Panc1 (cell line): ENCODE results near the gene RNF214. TPM values are rescaled to one million over a fixed set of nuclear protein-coding genes. Genes with fewer than 3 reads are reported as not detected.

Experiments used
- ATAC-seq: fragments of 200-7000 bp; cut with Tn5 transposase; 2 replicates; pipeline ENCODE4 v1.9.1; 2020; ENCODE audit warnings: mild to moderate bottlenecking, moderate library complexity
- BruUV-seq: library from RNA; stranded (reverse); fragments of 400-500 nt; replicated peaks from 2 replicates; lab custom pipeline; 2021; lab: Mats Ljungman, UMichigan
- CTCF ChIA-PET: fragments of 300-600 bp; sonication (Branson Sonifier 250); formaldehyde crosslinking; loops from one replicate; lab custom pipeline; 2022; ENCODE audit warnings: antibody characterized with exemption; lab: Charles Lee
- POLR2A ChIA-PET: fragments of 300-600 bp; sonication (Branson Sonifier 250); formaldehyde crosslinking; loops from one replicate; lab custom pipeline; 2022; ENCODE audit warnings: antibody characterized with exemption; lab: Charles Lee
- DNase-seq: peaks from one replicate; pipeline ENCODE4 v3.0.0-alpha.2; 2010; ENCODE audit warnings: low read depth, low spot score
- H3K27ac ChIP-seq: 2 replicates; pipeline ENCODE4 v1.5.1; 2011; ENCODE audit warnings: mild to moderate bottlenecking, low read length, inconsistent platforms
- H3K27me3 ChIP-seq: fragments of 200-500 bp; sonication (Bioruptor generic); 2 replicates; pipeline ENCODE4 v1.6.0; 2014; ENCODE audit warnings: low read length, inconsistent platforms; ENCODE audit not compliant: control insufficient read depth, insufficient read depth
- H3K36me3 ChIP-seq: fragments of 200-500 bp; sonication (Bioruptor generic); 2 replicates; pipeline ENCODE4 v1.5.1; 2014; ENCODE audit warnings: inconsistent platforms, mild to moderate bottlenecking, low read length, moderate library complexity; ENCODE audit not compliant: control insufficient read depth, insufficient read depth
- H3K4me1 ChIP-seq: 2 replicates; pipeline ENCODE4 v1.5.1; 2011; ENCODE audit warnings: inconsistent platforms, mild to moderate bottlenecking, low read length, moderate library complexity; ENCODE audit not compliant: control insufficient read depth, insufficient read depth
- H3K4me3 ChIP-seq, 2 experiments: 2 replicates each; pipeline ENCODE4 v1.5.1; 2011 to 2012; ENCODE audit warnings: low read depth in 2 of 2, low read length in 2 of 2, mild to moderate bottlenecking in 2 of 2, inconsistent platforms in 1 of 2, moderate library complexity in 1 of 2
- H3K9me3 ChIP-seq: fragments of 200-500 bp; sonication (Bioruptor generic); 2 replicates; pipeline ENCODE4 v1.5.1; 2014; ENCODE audit warnings: low read depth, mild to moderate bottlenecking, inconsistent platforms, low read length, moderate library complexity; ENCODE audit not compliant: control insufficient read depth, insufficient read depth
- CTCF ChIP-seq: fragments of 450-650 bp; IDR thresholded peaks from 2 replicates; pipeline ENCODE4 v1.5.1; 2017; ENCODE audit warnings: mild to moderate bottlenecking
- POLR2AphosphoS5 ChIP-seq: IDR thresholded peaks from 2 replicates; pipeline ENCODE4 v1.6.1; 2012; ENCODE audit warnings: mild to moderate bottlenecking, low read depth, low read length, moderate library complexity
- REST ChIP-seq, 2 experiments: IDR thresholded peaks; 2 replicates each; pipeline ENCODE4 v1.6.1; 2011 to 2012; ENCODE audit warnings: low read depth in 2 of 2, control low read depth in 1 of 2, low read length in 1 of 2, mild to moderate bottlenecking in 1 of 2, moderate library complexity in 1 of 2; ENCODE audit not compliant: insufficient read depth in 1 of 2
- SIN3A ChIP-seq: IDR thresholded peaks from 2 replicates; pipeline ENCODE4 v1.6.1; 2012; ENCODE audit warnings: low read depth, mild to moderate bottlenecking, low read length, moderate library complexity, borderline replicate concordance; ENCODE audit not compliant: insufficient read depth
- TCF7L2 ChIP-seq: IDR thresholded peaks from 2 replicates; pipeline ENCODE4 v1.6.1; 2011; ENCODE audit warnings: mild to moderate bottlenecking, low read depth, low read length, inconsistent platforms
- in situ Hi-C: cut with HindIII; loops from 2 replicates; pipeline ENCODE4 v1.10.0; 2016; ENCODE audit warnings: low sequenced_read_pairs, low pct_unique_long_range_greater_than_20kb
- intact Hi-C: fragments of 100-400 bp; cut with micrococcal nuclease; formaldehyde crosslinking; loops from one replicate; pipeline ENCODE4 v1.10.0; 2022; ENCODE audit not compliant: unreplicated experiment
- total RNA-seq: library from RNA; stranded (reverse); gene quantifications from one replicate; pipeline ENCODE4 v1.2.1, GENCODE V29; 2021; ENCODE audit not compliant: unreplicated experiment

The RNF214 gene
- total RNA-seq, 1 experiment from 2014 or later = 39.7 TPM

GRCh38 chr11:117302228-117302627, 69.8 kb downstream of the RNF214 start:
- no peak for ATAC-seq
- Histone ChIP-seq H3K27me3 (no peaks in the 10 kb centered on the region), H3K9me3 (no peaks in the 10 kb centered on the region), H3K4me1 (no peaks in the 10 kb centered on the region), H3K27ac (no peak overlapping the region), H3K4me3 (no peak overlapping the region), H3K36me3 (no peaks in the 10 kb centered on the region)
- BruUV-seq = no TSS peak
- POLR2A ChIA-PET = no interaction called here
- no peak for DNase-seq
- in situ Hi-C loops (no loop called here), intact Hi-C loops (no loop called here)
- TF ChIP-seq SIN3A = no peak
- no peak for TF ChIP-seq TCF7L2
- no peak for TF ChIP-seq REST (IDR thresholded peaks at IDR 0.05; ENCODE audit: insufficient read depth in 1 of 2, low read depth in 2 of 2, low read length in 1 of 2)
- no peak for TF ChIP-seq CTCF
- no peak for TF ChIP-seq POLR2AphosphoS5
- CTCF ChIA-PET = no interaction called here

GRCh38 chr11:117303101-117303500, 70.6 kb downstream of the RNF214 start:
- no peak overlapping the region for H3K27ac ChIP-seq
- ATAC-seq = no peak
- CTCF ChIA-PET = no interaction called here
- POLR2A ChIA-PET = interaction anchor here (0.7 kb wide), 1 partner anchor 27 kb away, joined by 3 read pairs; no protein-coding TSS in a partner anchor
- no peaks in the 10 kb centered on the region for H3K36me3 ChIP-seq
- no TSS peak for BruUV-seq
- H3K4me3 ChIP-seq = no peak overlapping the region
- H3K4me1 ChIP-seq = no peaks in the 10 kb centered on the region
- in situ Hi-C loops (no loop called here), intact Hi-C loops (no loop called here)
- no peak for DNase-seq
- TF ChIP-seq CTCF = no peak
- no peak for TF ChIP-seq SIN3A
- no peak for TF ChIP-seq REST (IDR thresholded peaks at IDR 0.05; ENCODE audit: insufficient read depth in 1 of 2, low read depth in 2 of 2, low read length in 1 of 2)
- TF ChIP-seq TCF7L2 = no peak
- TF ChIP-seq POLR2AphosphoS5 = no peak
- H3K9me3 ChIP-seq = no peaks in the 10 kb centered on the region
- H3K27me3 ChIP-seq = no peaks in the 10 kb centered on the region
